ENCODE measurements around the gene APOBEC3G.

APOBEC3G gene

DNA sequence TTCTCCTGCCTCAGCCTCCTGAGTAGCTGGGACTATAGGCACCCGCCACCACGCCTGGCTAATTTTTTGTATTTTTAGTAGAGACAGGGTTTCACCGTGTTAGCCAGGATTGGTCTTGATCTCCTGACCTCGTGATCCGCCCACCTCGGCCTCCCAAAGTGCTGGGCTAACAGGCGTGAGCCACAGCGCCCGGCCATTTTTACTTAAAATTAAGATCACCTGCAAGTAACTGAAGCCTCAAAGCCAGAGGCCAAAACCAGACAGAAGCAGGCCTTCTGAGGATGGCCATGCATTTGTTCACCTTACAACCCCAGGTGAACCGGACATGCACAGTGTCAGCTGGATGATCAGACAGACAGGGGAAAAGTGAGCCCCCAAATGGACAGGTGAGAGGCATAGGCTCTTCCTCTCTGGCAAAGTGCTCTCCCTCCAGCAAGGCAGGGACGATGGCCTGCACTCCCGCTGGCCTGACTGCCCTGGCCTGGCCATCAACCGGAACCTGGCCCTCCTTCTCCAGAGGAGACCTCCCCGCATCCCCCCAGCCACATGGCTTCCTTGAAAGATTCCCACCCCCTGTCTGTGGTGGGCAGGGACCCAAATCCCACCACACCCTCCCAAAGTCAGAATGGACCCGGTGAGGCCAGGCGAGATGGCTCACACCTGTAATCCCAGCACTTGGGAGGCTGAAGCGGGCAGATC is 45.8 kb downstream of the APOBEC3G start:
- no peak for DNase-seq (ENCODE audit: low read depth in 3 of 3)

GRCh38 chr22:39123751-39124581 is 46.9 kb downstream of the APOBEC3G start:
- no peak for DNase-seq (ENCODE audit: low read depth in 3 of 3)

DNA sequence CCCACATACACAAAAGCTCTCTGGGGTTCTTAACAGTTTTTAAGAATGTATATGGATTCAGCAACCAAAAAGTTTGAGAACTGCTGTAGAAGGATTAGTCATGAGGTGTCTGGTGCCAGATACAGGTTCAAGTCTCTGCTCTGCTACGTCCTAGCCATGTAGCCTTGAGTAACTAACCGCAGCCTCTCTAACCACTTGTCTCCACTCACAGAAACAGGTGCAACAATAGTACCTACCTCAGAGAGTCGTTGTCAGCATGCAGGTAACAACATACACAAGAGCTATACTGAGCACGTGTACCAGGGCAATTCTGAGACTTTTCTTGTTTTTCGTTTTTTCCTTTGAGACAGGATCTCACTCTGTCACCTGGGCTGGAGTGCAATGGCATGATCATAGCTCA is 48.5 kb downstream of the APOBEC3G start:
- no peak for DNase-seq (ENCODE audit: low read depth in 3 of 3)

DNA sequence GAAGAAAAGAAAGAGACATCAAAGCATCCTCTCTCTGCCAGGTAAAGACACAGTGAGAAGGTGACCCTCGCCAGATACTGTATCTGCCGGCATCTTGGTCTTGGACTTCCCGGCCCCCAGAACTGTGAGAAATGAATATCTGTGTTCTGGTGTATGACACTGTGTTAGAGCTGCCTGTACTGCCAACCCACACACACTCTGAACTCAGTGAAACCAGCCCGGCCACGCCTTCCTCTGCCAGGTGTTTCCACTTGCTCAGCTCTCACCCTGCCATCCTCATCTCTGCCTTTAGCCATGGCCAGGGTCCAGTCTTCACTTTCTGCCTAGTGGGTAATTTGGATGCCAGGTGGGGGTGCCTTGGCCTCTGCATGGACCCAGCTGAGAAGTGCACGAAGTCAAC is 51.4 kb downstream of the APOBEC3G start:
- no peak for DNase-seq (ENCODE audit: low read depth in 3 of 3)

GRCh38 chr22:39129081-39129480 is 52.0 kb downstream of the APOBEC3G start:
- no peak for DNase-seq (ENCODE audit: low read depth in 3 of 3)

- no peak for DNase-seq (ENCODE audit: low read depth in 3 of 3)
These were observed 52.7 kb downstream of the APOBEC3G start for GRCh38 chr22:39129746-39130145.

- DNase-seq (ENCODE audit: low read depth in 3 of 3), result no peak
These were observed 53.2 kb downstream of the APOBEC3G start for GRCh38 chr22:39130152-39130704.

DNA sequence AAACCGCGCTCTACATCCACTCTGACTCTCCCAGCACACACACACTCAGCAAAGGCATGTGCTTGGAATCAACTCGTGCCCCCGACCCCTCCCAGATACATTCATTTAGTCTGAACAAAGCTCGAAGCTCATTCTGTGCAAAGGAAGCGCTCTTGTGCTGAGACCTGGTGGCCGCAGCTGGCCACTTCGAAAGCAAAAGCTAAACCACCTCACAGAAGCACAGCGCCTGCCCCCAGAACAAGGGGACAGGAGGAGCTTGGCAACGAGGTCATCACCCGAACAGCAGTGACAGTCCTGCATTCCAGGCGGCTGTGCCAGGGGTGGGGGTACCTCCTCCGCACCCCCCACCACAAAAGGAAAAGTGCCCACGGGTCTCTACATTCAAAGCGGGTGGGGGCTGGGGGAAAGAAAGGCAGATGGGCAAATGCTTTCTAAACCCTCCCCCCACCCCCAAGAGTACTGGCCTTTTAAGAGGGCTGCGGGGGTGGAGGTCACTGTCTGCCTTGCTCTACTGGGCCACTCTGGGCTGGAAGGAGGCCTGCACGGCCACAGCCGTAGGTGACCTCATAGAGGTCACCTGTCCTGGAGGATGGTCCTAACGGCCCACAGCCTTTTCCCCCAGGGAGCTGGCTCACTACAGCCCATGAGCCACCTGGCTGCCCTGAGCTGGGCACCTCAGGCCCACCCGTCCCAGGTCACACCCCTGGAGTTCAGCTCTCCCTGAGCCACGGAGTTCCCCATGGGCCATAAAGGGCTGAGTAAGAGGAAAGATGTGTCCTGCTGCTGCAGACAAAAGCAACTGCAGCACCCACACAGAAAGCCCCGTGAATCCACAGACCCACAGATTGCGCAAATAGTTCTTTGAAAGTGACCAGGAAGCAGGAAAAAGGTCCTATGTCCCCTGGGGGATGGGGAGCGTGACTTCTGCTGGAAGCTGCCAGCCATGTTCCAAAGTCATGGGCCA is 54.1 kb downstream of the APOBEC3G start:
- DNase-seq (ENCODE audit: low read depth in 3 of 3), result no peak

GRCh38 chr22:39132281-39132680 is 55.2 kb downstream of the APOBEC3G start:
- DNase-seq (ENCODE audit: low read depth in 3 of 3), result no peak

DNA sequence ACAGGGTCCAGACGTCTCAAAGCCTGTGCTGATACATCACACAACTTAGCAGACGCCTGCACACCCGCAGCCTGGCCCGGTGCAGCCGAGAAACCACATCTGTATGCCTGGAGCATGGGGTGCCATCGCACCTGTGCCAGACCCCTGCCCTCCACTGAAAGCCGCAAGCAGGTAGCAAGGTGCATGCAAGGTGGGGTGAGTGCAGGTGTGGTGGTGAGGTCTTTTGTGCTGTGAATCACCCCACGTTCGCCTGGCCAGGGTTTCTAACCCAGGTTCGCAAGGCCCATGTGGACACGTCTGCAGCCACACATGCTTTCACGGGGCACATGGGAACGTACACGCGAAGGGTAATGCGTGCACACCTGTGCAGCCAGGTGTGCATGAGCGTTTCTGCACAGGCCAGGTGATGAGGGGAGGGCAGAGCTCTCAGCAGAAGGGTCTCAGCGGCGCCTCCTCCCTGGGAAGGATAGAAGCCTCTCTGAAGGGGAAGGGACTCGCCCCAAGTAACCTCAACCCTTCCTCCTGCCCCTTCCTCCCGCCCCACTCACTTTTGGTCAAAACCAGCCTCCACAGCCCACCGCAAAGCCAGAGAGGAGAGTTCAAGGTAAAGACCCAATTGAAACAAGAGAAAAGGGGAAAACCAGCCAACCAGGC is 55.9 kb downstream of the APOBEC3G start:
- DNase-seq (ENCODE audit: low read depth in 3 of 3), result no peak

GRCh38 chr22:39133871-39134270 is 56.8 kb downstream of the APOBEC3G start:
- DNase-seq (ENCODE audit: low read depth in 3 of 3), result no peak

- no peak for DNase-seq (ENCODE audit: low read depth in 3 of 3)
These were observed 57.5 kb downstream of the APOBEC3G start for GRCh38 chr22:39134366-39135091.

GRCh38 chr22:39135092-39135896 is 58.2 kb downstream of the APOBEC3G start:
- DNase-seq (ENCODE audit: low read depth in 3 of 3), result no peak

DNA sequence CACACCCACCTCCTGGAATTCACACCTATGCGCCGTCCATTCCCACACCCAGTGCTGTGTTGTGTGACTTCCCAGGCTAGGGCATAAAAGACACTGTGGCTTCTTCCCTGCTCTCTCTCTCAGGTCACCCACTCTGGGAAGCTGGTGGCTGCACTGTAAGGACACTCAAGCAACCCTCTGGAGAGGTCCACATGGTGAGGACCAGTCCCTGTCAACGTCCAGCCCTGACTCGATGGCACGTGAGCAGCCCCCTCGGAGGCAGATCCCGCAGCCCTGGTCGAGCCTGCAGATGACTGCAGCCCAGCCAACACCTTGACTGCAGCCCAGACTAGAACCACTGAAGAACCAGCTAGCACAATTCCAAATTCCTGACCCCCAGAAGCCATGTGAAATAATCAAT is 59.2 kb downstream of the APOBEC3G start:
- no peak for DNase-seq (ENCODE audit: low read depth in 3 of 3)

Measured in stimulated activated CD4-positive, alpha-beta T cell treated with anti-CD3 and anti-CD28 coated beads, TNF-alpha, amount 100 ng/mL, for 48 hours (primary cell).